Osteocyte (in vitro differentiated cells): ENCODE data around the gene GYPA. TPM values are rescaled to one million over a fixed set of nuclear protein-coding genes. Genes with fewer than 3 reads are reported as not detected.
"Not testable (repeated sequence)": the region's sequence is repeated elsewhere in the genome, so short reads cannot be mapped to it uniquely, and the experiment has no call there.

Experiments
- DNase-seq: peaks from one replicate; pipeline ENCODE4 v3.0.0; 2021; ENCODE audit warnings: mixed read lengths; ENCODE audit not compliant: unreplicated experiment; ENCODE audit errors: extremely low spot score
- H3K27ac Mint-ChIP-seq: one replicate; pipeline ENCODE4 v1.8.0; 2021; ENCODE audit warnings: mild to moderate bottlenecking, mixed read lengths; ENCODE audit not compliant: unreplicated experiment
- H3K27me3 Mint-ChIP-seq: one replicate; pipeline ENCODE4 v1.8.0; 2021; ENCODE audit warnings: mixed read lengths; ENCODE audit not compliant: unreplicated experiment
- H3K36me3 Mint-ChIP-seq: one replicate; pipeline ENCODE4 v1.8.0; 2021; ENCODE audit warnings: mixed read lengths; ENCODE audit not compliant: unreplicated experiment
- H3K4me1 Mint-ChIP-seq: one replicate; pipeline ENCODE4 v1.8.0; 2021; ENCODE audit warnings: mixed read lengths; ENCODE audit not compliant: unreplicated experiment
- H3K4me3 Mint-ChIP-seq: one replicate; pipeline ENCODE4 v1.8.0; 2021; ENCODE audit warnings: mild to moderate bottlenecking, moderate library complexity, mixed read lengths; ENCODE audit not compliant: unreplicated experiment
- H3K9me3 Mint-ChIP-seq: one replicate; pipeline ENCODE4 v1.8.0; 2021; ENCODE audit warnings: mixed read lengths; ENCODE audit not compliant: unreplicated experiment
- total RNA-seq: library from RNA; stranded (reverse); gene quantifications from 2 replicates; pipeline ENCODE4 v1.2.1, GENCODE V29; 2021
- TF ChIP-seq, protein P1 (sequence below): fragments of 200-600 bp; sonication (generic); IDR thresholded peaks from 2 replicates; pipeline ENCODE4 v1.5.0; 2021; ENCODE audit warnings: antibody characterized with exemption, mild to moderate bottlenecking, moderate library complexity

Gene GYPA
- total RNA-seq, 1 donor from 2014 or later: not detected

DNA sequence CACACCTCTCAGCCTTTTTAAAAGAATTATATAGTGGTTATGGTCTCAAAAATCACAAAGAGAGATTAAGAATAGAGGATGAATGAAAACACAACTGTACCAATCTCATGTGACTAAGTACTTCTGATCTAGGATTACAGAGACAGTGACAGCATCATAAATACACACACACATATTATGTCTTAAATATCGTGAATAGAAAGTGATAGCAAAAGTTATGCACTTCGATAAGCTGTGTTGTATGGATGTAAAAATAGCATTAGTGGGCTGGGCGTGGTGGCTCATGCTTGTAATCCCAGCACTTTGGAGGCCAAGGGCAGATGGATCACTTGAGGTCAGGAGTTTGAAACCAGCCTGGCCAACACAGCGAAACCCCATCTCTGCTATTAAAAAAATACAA is 25.0 kb downstream of the GYPA start:
- peaks cover 41% of the 10 kb centered on the region for H3K27me3 Mint-ChIP-seq

GRCh38 chr4:144113546-144113945 is 27.0 kb downstream of the GYPA start:
- H3K4me1 Mint-ChIP-seq: no peaks in the 10 kb centered on the region
- no peaks in the 10 kb centered on the region for H3K36me3 Mint-ChIP-seq
- TF ChIP-seq, protein P1, sequence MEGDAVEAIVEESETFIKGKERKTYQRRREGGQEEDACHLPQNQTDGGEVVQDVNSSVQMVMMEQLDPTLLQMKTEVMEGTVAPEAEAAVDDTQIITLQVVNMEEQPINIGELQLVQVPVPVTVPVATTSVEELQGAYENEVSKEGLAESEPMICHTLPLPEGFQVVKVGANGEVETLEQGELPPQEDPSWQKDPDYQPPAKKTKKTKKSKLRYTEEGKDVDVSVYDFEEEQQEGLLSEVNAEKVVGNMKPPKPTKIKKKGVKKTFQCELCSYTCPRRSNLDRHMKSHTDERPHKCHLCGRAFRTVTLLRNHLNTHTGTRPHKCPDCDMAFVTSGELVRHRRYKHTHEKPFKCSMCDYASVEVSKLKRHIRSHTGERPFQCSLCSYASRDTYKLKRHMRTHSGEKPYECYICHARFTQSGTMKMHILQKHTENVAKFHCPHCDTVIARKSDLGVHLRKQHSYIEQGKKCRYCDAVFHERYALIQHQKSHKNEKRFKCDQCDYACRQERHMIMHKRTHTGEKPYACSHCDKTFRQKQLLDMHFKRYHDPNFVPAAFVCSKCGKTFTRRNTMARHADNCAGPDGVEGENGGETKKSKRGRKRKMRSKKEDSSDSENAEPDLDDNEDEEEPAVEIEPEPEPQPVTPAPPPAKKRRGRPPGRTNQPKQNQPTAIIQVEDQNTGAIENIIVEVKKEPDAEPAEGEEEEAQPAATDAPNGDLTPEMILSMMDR: no peak
- no peaks in the 10 kb centered on the region for H3K9me3 Mint-ChIP-seq
- no peak overlapping the region for H3K27ac Mint-ChIP-seq
- DNase-seq: no peak
- no peak overlapping the region for H3K4me3 Mint-ChIP-seq
- H3K27me3 Mint-ChIP-seq: peaks cover 32% of the 10 kb centered on the region

More for the DNA sequence above, 25.0 kb downstream of the GYPA start:
- Mint-ChIP-seq H3K36me3 (no peaks in the 10 kb centered on the region), H3K4me3 (no peak overlapping the region), H3K27ac (no peak overlapping the region), H3K4me1 (no peaks in the 10 kb centered on the region), H3K9me3 (no peaks in the 10 kb centered on the region)
- DNase-seq: no peak
- TF ChIP-seq, protein P1: no peak

- Mint-ChIP-seq H3K9me3 (no peaks in the 10 kb centered on the region), H3K36me3 (no peaks in the 10 kb centered on the region), H3K4me1 (no peaks in the 10 kb centered on the region), H3K4me3 (no peak overlapping the region), H3K27me3 (peaks cover 24% of the 10 kb centered on the region), H3K27ac (no peak overlapping the region)
- no peak for DNase-seq
- TF ChIP-seq, protein P1: no peak
Observed at GRCh38 chr4:144104509-144105130, 35.9 kb downstream of the GYPA start.

DNA sequence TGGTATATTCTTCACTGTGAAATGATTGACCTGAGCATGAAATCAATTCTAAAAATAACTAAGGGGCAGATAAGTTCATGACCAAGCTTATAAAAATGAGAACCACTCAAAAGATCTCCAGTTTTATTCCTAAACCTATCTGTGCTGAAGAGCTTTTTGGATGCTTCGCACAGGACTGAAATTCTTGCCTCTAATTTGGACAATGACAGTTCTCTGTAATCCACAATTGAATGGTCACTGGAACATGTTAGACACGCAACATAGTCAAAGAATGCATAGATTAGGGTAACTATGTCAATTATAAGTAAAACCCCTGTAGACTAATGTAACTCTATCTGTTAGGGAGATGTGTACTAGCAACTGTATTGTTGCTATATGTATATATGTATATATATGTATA is 42.7 kb downstream of the GYPA start:
- peaks cover 11% of the 10 kb centered on the region for H3K27me3 Mint-ChIP-seq
- not testable (repeated sequence) for H3K4me1 Mint-ChIP-seq, DNase-seq, H3K9me3 Mint-ChIP-seq, H3K36me3 Mint-ChIP-seq, H3K27ac Mint-ChIP-seq, H3K4me3 Mint-ChIP-seq

GRCh38 chr4:144093995-144094394 is 46.5 kb downstream of the GYPA start:
- not testable (repeated sequence) for H3K36me3 Mint-ChIP-seq, H3K4me1 Mint-ChIP-seq, H3K4me3 Mint-ChIP-seq, DNase-seq, H3K9me3 Mint-ChIP-seq, H3K27ac Mint-ChIP-seq
- peaks cover 15% of the 10 kb centered on the region for H3K27me3 Mint-ChIP-seq

DNA sequence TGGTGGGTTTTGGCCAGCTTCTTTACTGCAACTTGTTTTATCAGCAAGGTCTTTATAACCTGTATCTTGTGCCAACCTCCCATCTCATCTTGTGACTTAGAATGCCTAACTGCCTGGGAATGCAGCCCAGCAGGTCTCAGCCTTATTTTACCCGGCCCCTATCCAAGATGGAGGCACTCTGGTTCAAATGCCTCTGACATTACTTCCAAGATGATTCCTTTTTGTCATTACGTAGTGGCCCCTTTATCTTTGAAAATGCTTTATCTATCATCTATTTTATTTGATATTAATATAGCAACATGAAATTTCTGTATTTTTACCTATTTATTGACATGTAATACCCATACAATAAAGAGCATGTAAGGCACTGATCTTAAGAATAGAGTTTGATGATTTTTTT is 49.3 kb downstream of the GYPA start:
- H3K9me3 Mint-ChIP-seq, DNase-seq, H3K4me3 Mint-ChIP-seq, H3K4me1 Mint-ChIP-seq, H3K36me3 Mint-ChIP-seq, H3K27ac Mint-ChIP-seq: not testable (repeated sequence)
- H3K27me3 Mint-ChIP-seq: peaks cover 13% of the 10 kb centered on the region
